Choroid plexus epithelial cell (primary cell): ENCODE results near the gene NCAPG2.
"Not testable (repeated sequence)": the region's sequence is repeated elsewhere in the genome, so short reads cannot be mapped to it uniquely, and the experiment has no call there.

Source experiments
- DNase-seq: peaks from one replicate; pipeline ENCODE4 v3.0.0-alpha.2; 2010; ENCODE audit warnings: low read depth
- H3K4me3 ChIP-seq: 2 replicates; pipeline ENCODE4 v1.5.1; 2011; ENCODE audit warnings: low read depth, mild to moderate bottlenecking, control low read depth, low read length, moderate library complexity
- CTCF ChIP-seq: conservative IDR thresholded peaks from 2 replicates; pipeline ENCODE4 v1.5.1; 2011; ENCODE audit warnings: low read depth, mild to moderate bottlenecking, control low read depth, inconsistent platforms, low read length, moderate library complexity

Gene NCAPG2

GRCh38 chr7:158710651-158711102, 6.1 kb upstream of the NCAPG2 start:
- TF ChIP-seq CTCF: no peak
- H3K4me3 ChIP-seq: no peak overlapping the region
- DNase-seq: peak; percentile 97

- H3K4me3 ChIP-seq: no peak overlapping the region
- DNase-seq: peak; percentile 34
- TF ChIP-seq CTCF: no peak
These were observed 3.0 kb upstream of the NCAPG2 start for GRCh38 chr7:158707610-158708009.

GRCh38 chr7:158706710-158707590, 2.3 kb upstream of the NCAPG2 start:
- no peak for TF ChIP-seq CTCF
- H3K4me3 ChIP-seq: no peak overlapping the region
- no peak for DNase-seq

GRCh38 chr7:158706273-158706704, 1.7 kb upstream of the NCAPG2 start:
- DNase-seq: no peak

GRCh38 chr7:158705234-158705850, 738 bp upstream of the NCAPG2 start:
- TF ChIP-seq CTCF: no peak
- no peak for DNase-seq
- H3K4me3 ChIP-seq: peak overlapping the region; percentile 73

More at GRCh38 chr7:158706273-158706704, 1.7 kb upstream of the NCAPG2 start:
- TF ChIP-seq CTCF: no peak
- no peak overlapping the region for H3K4me3 ChIP-seq

GRCh38 chr7:158703679-158704523, 703 bp downstream of the NCAPG2 start:
- H3K4me3 ChIP-seq: peak overlapping the region; percentile 90
- DNase-seq: not testable (repeated sequence)

- DNase-seq: no peak
- TF ChIP-seq CTCF: no peak
- no peak overlapping the region for H3K4me3 ChIP-seq
These were observed 1.7 kb downstream of the NCAPG2 start for GRCh38 chr7:158702944-158703343.
